Neutrophil (primary cell): ENCODE results near the gene LHB.
"Not testable (repeated sequence)": the region's sequence is repeated elsewhere in the genome, so short reads cannot be mapped to it uniquely, and the experiment has no call there.

ENCODE experiments used
- H3K27ac ChIP-seq: fragments of 200-600 bp; sonication (generic); 2 replicates; pipeline ENCODE4 v1.5.1; 2016; ENCODE audit warnings: mild to moderate bottlenecking, moderate library complexity
- H3K27me3 ChIP-seq: fragments of 200-600 bp; sonication (generic); 2 replicates; pipeline ENCODE4 v1.6.0; 2016; ENCODE audit warnings: mild to moderate bottlenecking
- H3K36me3 ChIP-seq: fragments of 200-600 bp; sonication (generic); 2 replicates; pipeline ENCODE4 v1.5.1; 2017
- H3K4me1 ChIP-seq, 2 experiments: fragments of 200-600 bp in 1 of 2; sonication (generic) in 1 of 2; 1 replicate in 1 of 2; 2 replicates in 1 of 2; pipeline versions ENCODE4 v1.5.1 to v1.6.1; 2013 to 2016; ENCODE audit warnings: low read depth in 1 of 2, low read length in 1 of 2, mild to moderate bottlenecking in 1 of 2, moderate library complexity in 1 of 2; ENCODE audit not compliant: control insufficient read depth in 1 of 2, insufficient read depth in 1 of 2
- H3K4me3 ChIP-seq, 2 experiments: fragments of 200-600 bp in 1 of 2; sonication (generic) in 1 of 2; 1 replicate in 1 of 2; 2 replicates in 1 of 2; pipeline ENCODE4 v1.5.1; 2013 to 2016; ENCODE audit warnings: low read depth in 1 of 2, low read length in 1 of 2, mild to moderate bottlenecking in 1 of 2, moderate library complexity in 1 of 2
- H3K9me3 ChIP-seq: fragments of 200-600 bp; sonication (generic); 2 replicates; pipeline ENCODE4 v1.5.1; 2016
- CTCF ChIP-seq: fragments of 200-600 bp; sonication (generic); IDR thresholded peaks from 2 replicates; pipeline ENCODE4 v1.5.1; 2016; ENCODE audit warnings: antibody characterized with exemption

The LHB gene

DNA sequence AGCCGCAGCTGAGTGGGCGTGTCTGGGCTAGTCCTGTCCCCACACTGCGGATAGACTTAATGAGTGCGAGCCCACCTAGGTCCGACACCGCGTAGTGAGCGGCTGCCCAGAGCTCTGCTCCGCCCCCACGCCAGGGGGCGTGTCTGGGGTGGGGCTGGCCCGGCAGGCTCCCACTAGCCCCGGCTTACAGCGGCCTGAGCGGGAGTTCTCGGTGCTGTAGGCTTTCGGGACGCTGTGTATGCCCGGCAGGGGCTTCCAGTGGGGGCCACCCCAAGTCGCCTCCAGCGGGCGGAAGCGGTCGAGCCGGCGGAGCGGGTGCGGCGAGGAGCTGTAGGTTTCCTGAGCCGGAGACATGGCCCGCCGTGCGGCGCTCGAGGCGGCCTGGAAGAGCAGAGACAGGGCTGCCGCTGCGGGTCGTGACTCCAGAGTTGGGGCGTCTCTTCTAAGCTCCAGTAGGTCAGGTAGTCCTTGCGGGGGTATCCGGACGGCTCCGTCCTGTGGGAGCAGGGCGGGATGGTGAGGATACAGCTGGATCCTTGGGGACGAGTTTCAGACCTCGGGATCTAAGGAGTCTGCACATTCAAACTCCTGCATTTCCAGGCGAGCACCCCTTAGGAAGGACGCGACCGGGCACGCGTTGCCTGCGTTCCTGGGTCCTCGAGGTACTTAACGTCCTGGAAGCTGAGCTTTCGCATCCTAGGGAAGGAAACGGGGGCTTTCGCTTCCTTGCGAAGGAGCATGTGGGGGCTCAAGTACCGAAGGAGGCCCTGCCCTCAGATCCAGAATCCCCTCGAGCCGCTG, 39.4 kb upstream of the LHB start:
- Histone ChIP-seq H3K4me1 (peaks cover 18 to 21% of the 10 kb centered on the region in 2 experiments), H3K9me3 (no peaks in the 10 kb centered on the region), H3K27me3 (peaks cover 71% of the 10 kb centered on the region), H3K27ac (no peak overlapping the region), H3K4me3 (peak overlapping the region; percentile 32 to 62), H3K36me3 (no peaks in the 10 kb centered on the region)
- TF ChIP-seq CTCF, result no peak

DNA sequence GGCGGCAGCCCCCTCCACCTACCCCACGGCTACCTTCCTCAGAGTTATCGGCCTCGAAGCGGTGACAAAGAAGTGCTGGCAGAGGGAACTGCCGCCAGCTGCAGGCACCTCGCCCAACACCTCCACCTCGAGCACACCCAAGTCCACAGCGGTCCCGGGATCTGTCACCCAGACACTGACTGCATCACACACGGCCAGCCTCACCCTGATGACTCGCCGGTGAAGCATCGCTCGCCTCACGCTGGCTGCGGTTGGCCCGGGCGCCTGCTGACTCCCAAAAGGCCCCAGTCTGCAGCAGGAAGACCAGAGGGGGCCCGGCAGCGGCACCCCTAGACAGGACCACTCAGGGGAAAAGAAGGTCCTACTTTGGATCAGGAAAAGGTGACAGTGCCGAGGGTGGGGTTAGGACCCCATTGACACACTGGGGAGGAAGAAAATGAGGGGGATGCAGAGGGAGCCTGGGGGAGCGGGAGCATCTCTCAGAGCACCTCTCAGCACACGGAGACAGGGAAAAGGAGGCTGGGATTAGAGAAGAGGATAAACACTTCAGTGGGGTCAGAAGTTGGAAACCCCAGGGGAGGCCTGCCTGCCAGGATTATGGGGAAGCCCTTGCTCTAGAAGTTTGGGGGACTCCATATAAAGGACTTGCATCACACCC, 33.6 kb upstream of the LHB start:
- not testable (repeated sequence) for H3K36me3 ChIP-seq
- peaks cover 13% of the 10 kb centered on the region for H3K27me3 ChIP-seq

DNA sequence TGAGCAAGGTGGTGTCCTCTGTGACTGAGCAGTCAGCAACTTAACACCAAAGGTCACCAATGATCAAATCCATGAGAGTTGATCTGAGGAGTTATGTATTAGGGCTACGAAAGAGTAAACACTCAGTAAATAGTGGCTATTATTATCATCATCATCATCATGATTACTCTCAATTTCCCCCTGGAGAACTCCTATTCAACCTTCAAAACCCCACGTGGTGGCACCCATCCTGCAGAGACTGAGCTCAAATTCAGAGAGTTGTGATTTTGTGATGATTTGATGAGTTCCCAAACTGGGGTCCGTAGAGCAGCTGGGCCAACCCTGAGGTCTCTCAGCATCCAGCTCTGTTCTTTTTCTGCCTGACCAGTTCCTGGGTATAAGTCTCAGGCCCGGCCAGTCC, 32.9 kb upstream of the LHB start:
- H3K9me3 ChIP-seq, H3K27me3 ChIP-seq, H3K36me3 ChIP-seq, H3K27ac ChIP-seq, H3K4me1 ChIP-seq, H3K4me3 ChIP-seq: not testable (repeated sequence)

More for the DNA sequence above, 33.6 kb upstream of the LHB start:
- not testable (repeated sequence) for H3K4me3 ChIP-seq, H3K27ac ChIP-seq, H3K4me1 ChIP-seq, H3K9me3 ChIP-seq

DNA sequence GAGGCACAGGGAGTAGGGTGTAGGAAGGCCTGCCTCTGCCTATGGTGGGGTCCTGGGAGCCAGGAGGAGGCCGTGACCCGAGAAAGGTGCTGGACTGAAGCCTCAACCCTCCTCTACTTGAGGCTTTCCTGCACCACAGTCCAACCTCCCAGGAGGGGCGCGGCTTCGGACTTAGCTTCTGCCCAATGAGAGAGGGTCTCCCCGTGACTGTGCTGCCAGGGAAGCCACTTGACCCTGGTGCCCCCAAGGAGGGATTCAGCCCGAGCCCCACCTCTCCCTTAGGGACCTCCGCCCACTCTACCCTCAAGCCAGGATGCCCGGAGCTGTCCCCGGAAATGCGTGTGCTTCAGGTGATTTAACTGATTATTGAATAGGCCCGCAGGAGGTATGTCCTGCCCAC, 32.1 kb upstream of the LHB start, which contains the start of gene CGB8:
Gene CGB8, minus strand, starts transcription at position 101 of the 400 bp plus-strand sequence. CDS start 372 bp downstream, outside the sequence.
- H3K4me1 ChIP-seq, H3K36me3 ChIP-seq, H3K27ac ChIP-seq, H3K27me3 ChIP-seq, H3K9me3 ChIP-seq, H3K4me3 ChIP-seq: not testable (repeated sequence)

GRCh38 chr19:49043548-49043947, 26.7 kb upstream of the LHB start, which contains the start of gene CGB5:
CGB5 (plus strand) TSS chr19:49043848; CDS start chr19:49044210, 362 bp downstream.
- not testable (repeated sequence) for H3K27ac ChIP-seq, H3K36me3 ChIP-seq, H3K9me3 ChIP-seq, H3K4me1 ChIP-seq, H3K27me3 ChIP-seq, H3K4me3 ChIP-seq

GRCh38 chr19:49042666-49043065, 25.8 kb upstream of the LHB start:
- not testable (repeated sequence) for H3K4me1 ChIP-seq, H3K27ac ChIP-seq, H3K36me3 ChIP-seq, H3K27me3 ChIP-seq, H3K9me3 ChIP-seq, H3K4me3 ChIP-seq

DNA sequence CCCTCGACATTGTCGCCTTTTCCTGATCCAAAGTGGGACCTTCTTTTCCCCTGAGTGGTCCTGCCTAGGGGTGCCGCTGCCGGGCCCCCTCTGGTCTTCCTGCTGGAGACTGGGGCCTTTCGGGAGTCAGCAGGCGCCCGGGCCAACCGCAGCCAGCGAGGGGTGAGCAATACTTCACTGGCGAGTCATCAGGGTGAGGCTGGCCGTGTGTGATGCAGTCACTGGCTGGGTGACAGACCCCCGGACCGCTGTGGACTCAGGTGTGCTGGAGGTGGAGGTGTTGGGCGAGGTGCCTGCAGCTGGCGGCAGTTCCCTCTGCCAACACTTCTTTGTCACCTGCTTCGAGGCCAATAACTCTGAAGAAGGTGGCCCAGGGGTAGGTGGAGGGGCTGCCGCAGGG, 25.3 kb upstream of the LHB start:
- Histone ChIP-seq H3K27ac (no peak overlapping the region), H3K36me3 (no peaks in the 10 kb centered on the region), H3K27me3 (no peaks in the 10 kb centered on the region), H3K9me3 (no peaks in the 10 kb centered on the region), H3K4me1 (no peaks in the 10 kb centered on the region), H3K4me3 (no peak overlapping the region)
- no peak for TF ChIP-seq CTCF

GRCh38 chr19:49039736-49040135, 22.8 kb upstream of the LHB start:
- H3K4me3 ChIP-seq, H3K36me3 ChIP-seq, H3K27me3 ChIP-seq, H3K27ac ChIP-seq, H3K9me3 ChIP-seq, H3K4me1 ChIP-seq: not testable (repeated sequence)

DNA sequence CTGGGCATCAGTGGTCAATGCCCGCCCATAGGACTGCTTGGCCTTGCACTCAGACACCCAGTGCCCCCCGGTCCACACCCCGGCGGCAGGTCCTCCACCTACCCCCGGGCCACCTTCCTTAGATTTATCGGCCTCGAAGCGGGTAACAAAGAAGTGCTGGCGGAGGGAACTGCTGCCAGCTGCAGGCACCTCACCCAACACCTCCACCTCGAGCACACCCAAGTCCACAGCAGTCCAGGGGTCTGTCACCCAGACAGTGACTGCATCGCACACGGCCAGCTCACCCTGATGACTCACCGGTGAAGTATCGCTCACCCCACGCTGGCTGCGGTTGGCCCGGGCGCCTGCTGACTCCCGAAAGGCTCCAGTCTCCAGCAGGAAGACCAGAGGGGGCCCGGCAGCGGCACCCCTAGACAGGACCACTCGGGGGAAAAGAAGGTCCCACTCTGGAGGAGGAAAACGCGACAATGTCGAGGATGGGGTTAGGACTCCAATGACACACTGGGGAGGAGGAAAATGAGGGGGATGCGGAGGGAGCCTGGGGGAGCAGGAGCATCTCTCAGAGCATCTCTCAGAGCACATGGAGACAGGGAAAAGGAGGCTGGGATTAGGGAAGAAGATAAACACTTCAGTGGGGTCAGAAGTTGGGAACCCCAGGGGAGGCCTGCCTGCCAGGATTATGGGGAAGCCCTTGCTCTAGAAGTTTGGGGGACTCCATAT, 21.8 kb upstream of the LHB start:
- H3K36me3 ChIP-seq, H3K4me3 ChIP-seq, H3K27me3 ChIP-seq, H3K9me3 ChIP-seq, H3K4me1 ChIP-seq, H3K27ac ChIP-seq: not testable (repeated sequence)

DNA sequence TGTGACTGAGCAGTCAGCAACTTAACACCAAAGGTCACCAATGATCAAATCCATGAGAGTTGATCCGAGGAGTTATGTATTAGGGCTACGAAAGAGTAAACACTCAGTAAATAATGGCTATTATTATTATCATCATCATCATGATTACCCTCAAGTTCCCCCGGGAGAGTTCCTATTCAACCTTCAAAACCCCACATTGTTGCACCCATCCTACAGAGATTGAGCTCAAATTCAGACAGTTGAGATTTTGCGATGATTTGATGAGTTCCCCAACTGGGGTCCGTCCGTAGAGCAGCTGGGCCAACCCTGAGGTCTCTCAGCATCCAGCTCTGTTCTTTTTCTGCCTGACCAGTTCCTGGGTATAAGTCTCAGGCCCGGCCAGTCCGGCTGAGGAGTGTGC, 21.2 kb upstream of the LHB start:
- not testable (repeated sequence) for H3K9me3 ChIP-seq, H3K27ac ChIP-seq, H3K36me3 ChIP-seq, H3K4me3 ChIP-seq, H3K27me3 ChIP-seq, H3K4me1 ChIP-seq

DNA sequence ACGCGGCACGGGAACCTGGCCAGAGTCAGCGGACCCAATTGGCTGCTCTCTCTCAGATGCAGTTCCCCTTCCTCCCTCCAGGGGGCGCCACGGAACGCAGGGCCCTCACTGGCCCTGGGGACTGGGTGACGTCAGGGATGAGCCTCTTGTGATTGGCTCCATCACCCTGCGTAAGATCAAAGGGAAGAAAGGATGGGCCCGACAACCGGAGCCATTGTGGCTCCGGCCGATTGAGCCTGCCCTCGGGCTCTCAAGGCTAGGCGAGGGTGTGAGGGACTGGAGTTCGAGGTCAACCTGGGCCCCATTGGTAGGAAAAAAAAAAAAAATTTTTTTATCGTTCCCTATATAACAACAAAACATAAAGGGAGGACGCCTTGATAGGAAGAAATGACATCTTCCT, 19.9 kb upstream of the LHB start, which contains the start of gene CGB1:
Gene CGB1, minus strand, starts transcription at position 81 of the 400 bp plus-strand sequence. CDS start 184 bp downstream, outside the sequence.
- H3K27me3 ChIP-seq, H3K9me3 ChIP-seq, H3K27ac ChIP-seq, H3K36me3 ChIP-seq, H3K4me3 ChIP-seq, H3K4me1 ChIP-seq: not testable (repeated sequence)
